GM19351 (cell line): ENCODE data around the gene HSPG2.

Experiments used
- ATAC-seq: cut with Tn5 transposase; IDR thresholded peaks from one replicate; pipeline ENCODE4 v1.9.1; 2021; ENCODE audit warnings: mild to moderate bottlenecking, moderate library complexity; ENCODE audit not compliant: unreplicated experiment

Gene HSPG2

GRCh38 chr1:21884456-21885235 is 52.5 kb downstream of the HSPG2 start:
- ATAC-seq: no peak

DNA sequence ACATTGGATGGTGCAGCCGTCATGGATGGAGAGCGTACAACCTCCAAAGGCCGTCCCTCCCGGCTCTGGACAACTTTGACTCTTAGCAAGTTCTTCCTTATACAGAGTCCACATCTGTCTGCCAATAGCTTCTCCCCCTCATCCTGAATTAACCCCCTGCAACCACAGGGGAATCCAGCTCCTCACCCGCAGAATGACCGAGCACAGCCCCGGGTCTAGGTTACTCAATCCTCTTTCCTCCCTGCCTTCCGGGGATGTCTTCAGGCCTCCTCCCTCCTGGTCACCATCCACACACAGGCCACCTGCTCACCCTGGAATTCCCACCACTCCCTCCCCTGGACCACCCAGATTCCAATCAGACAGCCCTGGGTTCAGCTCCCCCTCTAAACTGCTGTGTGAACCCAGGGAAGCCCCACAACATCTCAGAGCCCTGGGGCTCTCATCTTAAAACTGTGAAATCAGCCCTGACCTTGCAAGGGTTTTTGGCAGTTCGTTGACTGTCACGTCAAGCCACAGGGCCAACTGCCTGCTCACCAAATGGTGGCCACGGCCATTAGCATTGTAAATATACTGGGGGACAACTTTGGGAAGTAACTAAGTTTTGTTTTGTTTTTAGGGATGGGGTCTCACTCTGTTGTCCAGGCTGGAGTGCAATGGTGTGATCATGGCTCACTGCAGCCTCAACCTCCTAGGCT is 54.2 kb downstream of the HSPG2 start:
- ATAC-seq: no peak

DNA sequence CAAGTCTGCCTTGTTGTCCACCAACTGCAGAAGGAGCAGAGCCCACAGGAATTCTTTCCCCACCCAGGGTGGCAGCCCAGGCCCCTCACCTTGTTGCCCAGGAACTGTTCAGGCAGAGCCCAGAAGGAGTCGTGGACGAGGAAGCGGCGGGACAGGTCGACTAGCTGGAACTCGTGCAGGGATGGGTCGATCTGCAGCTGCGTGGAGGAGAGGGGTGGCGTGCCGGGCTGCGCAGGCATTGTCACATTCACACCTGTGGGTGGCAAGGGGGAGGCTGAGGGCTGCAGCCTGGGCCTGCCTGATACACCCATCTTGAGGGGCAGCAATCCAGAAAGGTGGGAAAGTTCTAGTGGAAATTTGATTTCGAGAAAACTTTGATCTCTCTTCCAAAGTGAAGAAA is 55.9 kb downstream of the HSPG2 start:
- no peak for ATAC-seq

GRCh38 chr1:21880619-21880970 is 56.5 kb downstream of the HSPG2 start:
- ATAC-seq: no peak

- no peak for ATAC-seq
Measured at GRCh38 chr1:21879928-21880618, 57.0 kb downstream of the HSPG2 start.

GRCh38 chr1:21878840-21879478 is 58.2 kb downstream of the HSPG2 start:
- no peak for ATAC-seq

DNA sequence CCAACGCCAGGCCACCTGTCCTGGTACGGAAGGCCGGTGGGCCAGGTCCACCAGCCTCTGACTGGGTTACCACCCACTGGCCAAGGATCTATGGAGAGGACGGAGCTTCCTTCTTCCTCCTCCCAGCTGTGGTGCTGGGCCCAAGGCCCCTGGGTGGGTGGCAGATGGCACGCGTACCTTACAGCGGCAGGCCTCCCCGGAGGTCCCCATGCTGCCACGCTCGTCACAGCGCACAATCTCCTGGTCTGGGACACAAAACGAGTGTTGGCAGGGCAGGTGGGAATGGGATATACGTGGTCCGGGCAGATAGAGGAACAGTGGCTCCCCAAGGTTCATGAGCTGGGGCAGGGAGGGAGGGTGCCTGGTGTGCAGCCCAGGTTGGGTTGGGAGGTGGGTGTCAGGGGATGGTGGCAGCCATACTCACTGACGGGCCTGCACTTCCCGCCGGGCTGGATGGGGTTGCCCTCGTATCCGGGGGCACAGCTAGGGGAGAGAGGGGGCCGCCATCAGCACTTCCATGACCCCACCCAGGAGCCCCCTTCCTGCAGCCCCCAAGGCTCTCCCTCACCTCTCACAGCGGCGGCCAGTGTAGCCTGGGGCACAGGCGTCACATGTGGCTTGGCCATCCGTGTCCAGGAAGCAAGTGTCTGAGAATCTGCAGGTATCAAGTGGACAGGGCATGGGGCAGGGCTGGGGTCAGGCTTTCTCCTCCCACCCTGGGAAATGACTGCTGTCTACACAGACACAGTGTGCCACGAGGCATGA is 58.9 kb downstream of the HSPG2 start:
- ATAC-seq: no peak

DNA sequence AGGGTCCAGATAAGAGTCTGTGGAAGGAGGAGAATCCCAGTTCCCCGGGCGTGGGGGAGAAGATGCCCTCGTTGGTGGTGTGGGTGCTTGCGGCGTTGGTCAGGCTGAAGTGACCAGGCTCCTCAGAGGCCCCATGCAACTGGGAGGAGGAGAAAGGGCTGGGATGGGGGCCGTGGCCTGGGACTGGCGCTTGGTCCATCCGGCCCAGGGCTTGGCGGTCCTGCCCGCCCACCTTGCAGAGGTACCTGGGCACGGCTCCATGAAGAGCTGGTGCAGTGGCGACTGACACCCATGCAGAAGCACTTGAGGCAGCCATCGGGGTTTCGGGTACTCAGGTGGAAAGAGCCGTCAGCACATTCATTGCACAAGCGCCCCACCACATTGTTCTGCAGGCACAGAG is 60.8 kb downstream of the HSPG2 start:
- no peak for ATAC-seq

DNA sequence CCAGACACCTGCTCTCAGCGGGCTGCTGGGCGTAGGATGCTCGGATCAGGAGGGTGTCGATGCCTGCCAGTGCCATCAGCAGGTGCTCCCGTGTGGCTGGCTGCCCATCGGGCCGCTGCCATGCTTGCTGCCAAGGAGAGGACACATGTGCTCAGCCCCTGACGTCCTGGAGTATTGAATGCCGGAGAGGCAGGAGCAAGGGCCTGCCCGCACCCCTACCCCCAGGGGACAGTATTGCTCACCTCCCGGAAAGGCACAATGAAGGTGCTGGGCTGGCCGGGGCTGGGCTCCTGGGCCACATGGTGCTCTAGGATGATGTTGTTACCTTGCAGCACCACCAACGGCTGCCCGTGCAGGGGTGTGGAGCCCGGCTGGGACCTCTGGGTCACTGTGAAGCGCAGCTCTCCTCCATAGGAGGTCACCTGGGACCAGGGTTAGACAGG is 61.5 kb downstream of the HSPG2 start:
- no peak for ATAC-seq

GRCh38 chr1:21874778-21875547 is 62.1 kb downstream of the HSPG2 start:
- ATAC-seq: no peak

GRCh38 chr1:21874328-21874727 is 62.8 kb downstream of the HSPG2 start:
- no peak for ATAC-seq

DNA sequence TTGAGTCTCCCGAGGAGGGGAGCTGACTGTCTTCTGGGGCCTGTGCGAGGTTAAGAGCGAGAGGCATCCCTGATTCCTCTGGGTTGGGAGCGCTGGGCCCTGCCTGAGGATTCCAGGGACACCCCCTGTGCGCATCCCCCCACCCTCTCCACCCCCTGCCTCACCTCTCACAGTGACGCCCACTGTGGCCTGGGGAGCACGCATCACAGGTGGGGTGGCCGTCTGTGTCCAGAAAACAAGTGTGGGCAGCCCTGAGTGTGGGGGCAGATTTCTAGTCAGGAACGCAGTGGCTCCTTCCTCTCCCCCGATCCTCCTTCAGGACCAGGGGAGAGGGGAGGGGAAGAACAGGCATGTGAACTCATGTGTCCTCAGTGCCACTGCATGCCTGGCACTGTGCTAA is 63.3 kb downstream of the HSPG2 start:
- ATAC-seq: no peak

- no peak for ATAC-seq
Measured at GRCh38 chr1:21873174-21873573, 63.9 kb downstream of the HSPG2 start.

DNA sequence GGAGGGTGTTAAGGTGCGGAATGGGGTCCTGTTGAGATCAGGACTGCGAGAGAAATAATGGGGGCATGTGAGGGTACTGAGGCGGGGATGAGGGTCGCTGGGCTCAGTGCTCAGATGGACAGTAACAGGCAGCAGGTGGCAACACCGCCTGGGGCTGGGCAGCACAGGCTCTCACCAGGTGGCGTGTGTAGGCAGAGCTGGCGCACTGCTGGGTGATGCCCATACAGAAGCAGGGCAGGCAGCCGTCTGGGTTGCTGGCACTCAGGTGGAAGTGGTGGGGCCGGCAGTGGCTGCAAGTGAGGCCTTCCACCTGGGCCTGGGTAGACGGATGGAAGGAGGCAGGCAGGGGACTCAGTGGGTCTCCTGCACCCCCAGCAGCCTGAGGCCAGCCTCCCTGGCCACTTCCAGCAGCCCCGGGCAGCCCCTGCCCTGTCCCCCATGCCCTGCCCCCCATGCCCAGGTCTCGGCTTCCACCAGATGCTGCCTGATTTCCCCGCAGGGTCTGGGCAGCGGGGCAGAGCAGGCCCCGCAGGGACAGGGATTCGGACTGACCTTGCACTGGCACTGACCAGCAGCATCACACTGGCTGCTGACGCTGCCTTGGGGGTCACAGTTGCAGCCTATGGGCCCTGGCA is 64.5 kb downstream of the HSPG2 start:
- no peak for ATAC-seq

- ATAC-seq: no peak
Measured at GRCh38 chr1:21871943-21872342, 65.2 kb downstream of the HSPG2 start.

- no peak for ATAC-seq
Measured at GRCh38 chr1:21870611-21871010, 66.5 kb downstream of the HSPG2 start.

DNA sequence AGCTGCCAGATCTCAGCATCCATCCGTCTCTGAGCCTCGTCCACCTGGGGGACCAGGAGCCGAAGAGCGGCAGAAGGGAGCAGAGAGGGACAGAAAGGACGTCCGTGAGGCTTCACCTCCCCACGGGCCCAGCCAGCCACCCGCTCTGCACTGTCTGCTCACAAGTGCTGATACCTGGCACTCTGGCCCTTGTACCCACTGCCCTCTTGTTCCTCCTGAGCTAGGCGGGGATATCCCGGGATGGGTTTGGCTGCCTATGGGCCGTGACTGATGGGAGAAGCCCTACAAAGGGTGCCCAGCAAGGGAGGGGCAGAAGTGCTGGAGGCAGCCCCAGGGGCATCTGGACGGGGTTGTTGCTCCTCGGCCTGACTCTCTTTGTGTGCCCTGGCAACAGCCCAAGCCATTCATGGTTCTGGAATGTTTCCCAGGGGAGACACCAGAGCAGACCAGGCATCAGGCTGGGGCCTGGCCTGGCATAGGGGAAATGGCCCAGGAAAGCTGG is 67.4 kb downstream of the HSPG2 start:
- ATAC-seq: no peak

- no peak for ATAC-seq
Measured at GRCh38 chr1:21868941-21869454, 68.1 kb downstream of the HSPG2 start.

DNA sequence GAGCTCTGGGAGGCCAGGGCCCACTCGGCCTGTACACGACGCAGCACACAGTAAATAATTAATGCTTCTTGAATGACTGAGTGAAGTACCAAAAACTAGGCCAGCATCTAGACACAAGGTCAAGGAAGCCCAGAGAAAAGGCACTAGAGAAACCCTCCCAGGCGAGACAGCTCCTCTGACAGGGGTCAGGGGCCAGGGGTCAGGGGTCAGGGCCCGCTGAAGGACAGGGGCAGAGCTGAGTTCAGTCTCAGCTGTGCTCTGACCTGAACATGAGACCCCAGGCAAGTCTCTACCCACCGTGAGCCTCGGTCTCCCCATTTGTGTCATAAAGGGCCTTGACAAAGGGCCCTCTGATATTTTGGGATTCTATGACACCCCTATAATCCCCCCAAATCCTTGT is 68.6 kb downstream of the HSPG2 start:
- ATAC-seq: no peak
